GM20431 (cell line): ENCODE results near the gene AP2B1.

ENCODE experiments used
- in situ Hi-C: fragments of 300-500 bp; cut with MseI, MboI; formaldehyde crosslinking; loops from one replicate; pipeline ENCODE4 v1.15.0; 2020; ENCODE audit warnings: low sequenced_read_pairs; ENCODE audit not compliant: unreplicated experiment

The AP2B1 gene

DNA sequence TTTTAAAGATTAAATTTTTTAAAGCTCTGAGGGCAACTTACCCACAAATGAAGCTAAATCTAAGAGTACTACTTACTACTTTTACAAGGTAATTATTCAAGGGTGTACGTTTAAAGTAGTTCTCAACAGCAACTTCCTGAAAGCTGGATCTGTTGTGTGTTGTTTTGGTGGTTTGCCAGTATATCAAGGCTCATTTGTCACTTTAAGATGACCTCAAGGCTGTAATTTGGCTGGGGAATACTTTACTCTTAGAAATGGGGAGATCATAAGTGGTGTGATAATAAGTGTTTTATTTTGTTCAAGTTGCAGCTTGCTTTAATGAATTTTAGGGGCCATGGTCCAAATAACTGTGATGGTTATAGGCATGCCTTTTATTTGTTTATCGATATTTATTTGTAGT, 30.4 kb downstream of the AP2B1 start:
- in situ Hi-C loops: no loop called here

DNA sequence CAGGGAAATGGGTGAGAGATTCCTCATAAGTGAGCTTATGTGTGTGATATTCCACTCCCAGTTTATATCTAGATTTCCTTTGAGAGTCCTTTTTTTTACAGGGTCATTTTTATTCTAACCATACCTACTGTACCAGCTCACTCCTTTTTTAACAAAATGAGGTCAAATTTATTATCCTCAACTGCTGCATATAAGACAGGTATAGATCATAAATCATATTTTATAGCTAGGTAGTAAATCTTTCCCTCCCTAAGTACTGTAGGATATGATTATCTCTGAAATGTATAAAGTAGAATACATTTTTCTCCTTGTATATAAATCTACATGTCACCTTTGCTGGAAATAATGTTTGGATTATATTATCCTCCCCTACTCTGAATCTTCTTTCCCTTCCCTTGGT, 31.5 kb downstream of the AP2B1 start:
- in situ Hi-C loops: no loop called here

DNA sequence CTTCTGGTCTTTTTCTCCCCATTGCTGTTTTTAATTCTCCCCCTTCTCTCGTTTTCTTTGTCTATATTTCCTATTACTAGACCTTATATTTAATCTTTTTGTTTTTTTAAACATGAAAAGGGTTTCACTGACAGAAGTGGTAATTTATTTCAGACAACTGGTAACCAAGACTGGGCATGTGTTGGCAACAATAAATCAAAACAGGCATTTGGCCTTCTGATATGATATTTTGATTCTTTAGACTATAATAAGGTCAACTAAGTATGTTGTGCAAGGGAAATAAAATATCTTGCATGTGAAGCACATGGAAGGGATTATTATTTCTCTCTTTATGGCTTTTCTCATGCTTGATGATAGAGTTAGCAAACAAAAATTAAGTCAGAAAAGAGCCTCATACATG, 34.6 kb downstream of the AP2B1 start:
- in situ Hi-C loops: no loop called here

DNA sequence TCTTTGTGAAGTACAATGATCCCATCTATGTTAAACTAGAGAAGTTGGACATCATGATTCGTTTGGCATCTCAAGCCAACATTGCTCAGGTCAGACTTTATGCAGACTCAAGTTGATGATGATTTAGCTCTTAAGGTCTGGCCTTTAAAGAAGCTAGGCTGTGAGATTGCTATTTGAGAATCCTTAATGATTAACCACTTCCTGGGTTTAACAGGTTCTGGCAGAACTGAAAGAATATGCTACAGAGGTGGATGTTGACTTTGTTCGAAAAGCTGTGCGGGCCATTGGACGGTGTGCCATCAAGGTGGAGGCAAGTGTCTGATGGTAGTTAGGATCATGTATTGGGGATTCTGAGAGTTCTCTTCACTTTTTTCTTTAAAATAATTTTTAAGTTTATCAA, 40.3 kb downstream of the AP2B1 start:
- in situ Hi-C loops: no loop called here

DNA sequence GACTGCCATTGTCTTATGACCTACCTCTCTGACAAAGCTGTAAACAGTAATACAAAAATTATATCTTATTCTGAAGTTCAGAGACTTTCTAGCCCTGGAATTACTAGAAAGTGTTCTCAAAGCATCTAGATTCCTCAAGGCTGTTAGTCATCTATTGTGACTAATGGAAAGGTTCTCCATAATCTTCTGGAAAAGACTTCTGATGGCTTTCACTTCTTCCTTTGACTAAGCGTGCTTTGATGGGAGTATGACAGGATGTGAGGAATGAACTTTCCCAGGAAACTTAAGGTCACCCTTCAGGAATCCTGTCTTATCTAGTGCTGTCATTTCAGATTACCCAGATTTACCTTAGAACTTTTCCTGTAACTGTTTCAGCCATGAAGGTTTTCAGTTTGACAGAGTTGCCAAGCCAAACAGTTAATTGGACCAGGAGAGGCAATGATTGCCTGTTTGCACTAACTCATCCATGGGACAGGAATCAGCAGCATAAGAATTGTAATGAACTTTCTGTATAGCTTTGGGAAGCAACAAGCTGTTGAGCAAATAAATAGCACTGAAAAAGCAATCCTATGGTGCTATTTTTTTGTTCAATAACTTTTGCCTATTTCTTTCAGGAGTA, 43.5 kb downstream of the AP2B1 start:
- in situ Hi-C loops: no loop called here

DNA sequence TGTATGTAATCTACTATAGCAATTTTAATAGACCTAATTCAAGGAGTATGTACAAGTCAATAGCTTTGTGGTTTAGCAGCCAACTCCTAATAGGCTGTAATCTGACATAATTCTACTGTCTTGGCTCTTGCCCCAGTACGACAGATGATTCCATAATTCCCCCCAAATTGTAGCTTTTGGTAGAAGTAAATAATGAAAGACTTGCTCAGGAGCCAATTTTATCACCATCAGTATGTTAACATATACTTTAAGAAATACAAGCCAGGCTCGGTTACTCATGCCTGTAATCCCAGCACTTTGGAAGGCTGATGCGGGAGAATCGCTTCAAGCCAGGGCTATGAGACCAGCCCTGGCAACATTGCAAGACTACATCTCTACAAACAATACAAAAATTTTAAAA, 53.9 kb downstream of the AP2B1 start:
- in situ Hi-C loops: no loop called here

DNA sequence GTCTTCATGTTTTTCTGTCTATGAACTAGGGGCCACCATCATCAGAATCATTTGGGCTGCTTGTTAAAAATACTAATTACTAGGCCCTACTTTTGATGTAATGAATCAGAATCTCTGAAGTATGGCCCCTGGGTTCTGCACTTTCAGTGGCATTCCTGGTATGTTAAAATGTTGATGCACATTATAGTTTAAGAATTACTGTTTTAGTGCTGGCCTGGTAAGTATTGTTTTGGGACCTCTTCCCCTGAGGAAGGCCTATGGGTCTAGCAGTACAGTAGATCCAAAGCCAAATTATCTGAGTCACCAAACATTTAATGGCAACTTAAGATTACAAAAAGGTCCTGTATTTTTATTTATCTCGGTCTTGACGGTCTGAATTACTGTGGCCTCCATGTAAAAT, 58.8 kb downstream of the AP2B1 start:
- in situ Hi-C loops: no loop called here

DNA sequence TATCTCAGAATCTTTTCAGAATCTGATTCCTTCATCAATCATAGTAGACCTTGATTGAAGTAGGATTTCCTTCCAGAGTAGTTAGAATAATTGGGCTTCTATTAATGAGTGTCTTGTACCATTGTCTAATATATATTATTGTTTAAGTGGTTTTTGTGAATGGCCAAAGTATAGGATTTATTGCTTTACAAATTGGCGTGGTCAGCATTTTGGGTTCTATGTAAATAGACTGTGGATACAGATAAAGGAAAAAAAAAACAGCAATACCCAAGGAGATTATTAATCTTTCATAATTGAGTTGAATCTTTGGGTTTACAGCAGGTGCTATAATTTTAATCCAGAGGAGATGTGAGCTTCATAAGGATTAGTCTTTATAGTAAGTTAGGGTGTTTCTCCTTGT, 64.3 kb downstream of the AP2B1 start:
- in situ Hi-C loops: no loop called here

DNA sequence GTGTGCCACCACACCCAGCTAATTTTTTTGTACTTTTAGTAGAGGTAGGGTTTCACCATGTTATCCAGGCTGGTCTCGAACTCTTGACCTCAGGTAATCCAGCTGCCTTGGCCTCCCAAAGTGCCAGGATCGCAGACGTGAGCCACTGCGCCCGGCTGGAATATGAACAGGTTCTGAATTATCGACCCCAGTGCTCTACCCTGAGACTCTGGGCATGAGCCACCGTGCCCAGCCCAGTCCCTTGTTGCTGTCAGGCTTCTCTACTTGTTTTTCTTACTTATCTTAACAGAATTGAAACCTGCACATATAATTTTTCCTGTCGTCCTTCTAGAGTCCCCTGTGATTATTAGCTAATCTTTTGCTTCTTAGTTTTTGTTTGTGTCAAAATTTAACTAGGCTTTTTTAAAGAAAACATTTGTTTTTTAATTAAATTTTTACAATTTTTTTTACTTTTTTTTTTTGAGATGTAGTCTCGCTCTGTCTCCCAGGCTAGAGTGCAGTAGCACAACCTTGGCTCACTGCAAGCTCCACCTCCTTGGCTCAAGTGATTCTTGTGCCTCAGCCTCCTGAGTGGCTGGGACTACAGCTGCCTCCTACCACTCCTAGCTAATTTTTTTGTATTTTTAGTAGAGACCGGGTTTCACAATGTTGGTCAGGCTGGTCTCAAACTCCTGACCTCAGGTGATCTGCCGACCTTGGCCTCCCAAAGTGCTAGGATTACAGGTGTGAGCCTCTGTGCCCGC, 66.7 kb downstream of the AP2B1 start:
- in situ Hi-C loops: no loop called here

DNA sequence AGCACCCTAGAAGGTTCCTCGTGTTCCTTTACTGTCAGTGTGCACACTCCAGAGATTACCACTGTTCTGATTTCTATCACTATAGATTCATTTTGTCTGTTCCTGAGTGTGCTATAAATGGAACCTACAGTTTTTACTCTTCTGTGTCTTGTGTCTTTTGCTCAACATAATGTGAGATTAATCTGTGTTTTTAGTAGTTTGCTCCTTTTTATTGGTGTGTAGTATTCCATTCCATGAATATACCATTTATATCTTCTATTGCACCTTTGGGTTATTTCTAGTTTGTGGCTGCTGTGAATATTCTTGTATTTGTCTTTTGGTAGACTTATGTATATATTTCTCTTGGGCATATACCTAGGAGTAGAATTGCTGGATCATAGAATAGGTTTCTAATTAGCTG, 68.2 kb downstream of the AP2B1 start:
- in situ Hi-C loops: no loop called here

DNA sequence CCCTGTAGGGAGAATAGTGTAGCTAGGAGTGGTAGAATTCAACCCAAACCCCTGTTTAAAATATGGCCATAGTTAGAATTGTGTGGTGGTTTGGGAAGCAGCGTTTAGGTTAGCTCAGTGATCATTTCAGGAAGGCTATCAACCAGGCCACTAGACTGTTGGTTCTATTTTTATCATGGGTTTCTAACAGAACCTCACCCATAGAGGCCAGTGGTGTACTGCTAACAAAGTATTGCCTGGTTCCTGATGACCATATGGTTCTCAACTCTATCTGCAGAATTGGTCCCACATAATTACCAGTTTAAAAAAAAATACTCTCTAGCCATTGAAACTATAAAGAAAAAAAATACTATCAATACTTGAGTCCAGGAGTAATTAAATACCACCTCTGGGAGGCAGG, 73.8 kb downstream of the AP2B1 start:
- in situ Hi-C loops: no loop called here

DNA sequence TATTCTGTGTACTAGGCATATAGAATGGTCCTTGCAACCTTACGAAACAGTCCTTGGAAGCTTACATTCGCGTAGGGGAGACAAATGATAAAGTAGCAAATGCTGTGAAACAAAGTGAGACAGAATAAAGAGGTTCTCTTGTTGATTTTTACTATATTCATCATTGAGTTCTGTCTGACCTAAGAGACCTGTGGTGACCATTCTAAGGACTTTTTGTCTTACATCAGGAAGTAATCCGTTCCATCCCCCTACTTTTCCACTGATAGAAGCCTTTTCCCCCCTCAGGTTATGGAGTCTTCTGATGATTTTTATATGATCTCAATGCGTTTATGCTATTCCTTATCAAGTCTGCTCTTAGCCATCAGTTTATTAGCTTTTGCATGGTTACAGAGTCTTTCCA, 77.6 kb downstream of the AP2B1 start:
- in situ Hi-C loops: no loop called here

DNA sequence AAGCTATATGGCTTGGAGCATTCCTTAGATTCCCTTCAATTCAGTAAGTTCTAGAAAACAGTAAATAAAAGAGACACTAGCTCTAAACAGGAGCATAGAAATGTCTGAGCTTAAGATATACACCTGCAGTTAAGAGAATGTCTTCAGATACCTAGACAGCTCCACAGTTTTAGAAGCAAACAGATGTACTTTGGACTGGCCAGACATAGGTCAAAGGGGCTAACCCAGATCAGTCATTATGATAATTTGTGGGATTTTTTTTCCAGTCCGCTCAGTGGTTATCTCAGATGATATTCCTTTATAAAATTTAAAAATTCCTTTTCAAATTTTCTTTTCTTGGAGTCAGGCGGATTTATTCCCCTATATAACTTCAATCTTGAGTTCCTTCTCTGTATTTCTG, 78.5 kb downstream of the AP2B1 start:
- in situ Hi-C loops: no loop called here

DNA sequence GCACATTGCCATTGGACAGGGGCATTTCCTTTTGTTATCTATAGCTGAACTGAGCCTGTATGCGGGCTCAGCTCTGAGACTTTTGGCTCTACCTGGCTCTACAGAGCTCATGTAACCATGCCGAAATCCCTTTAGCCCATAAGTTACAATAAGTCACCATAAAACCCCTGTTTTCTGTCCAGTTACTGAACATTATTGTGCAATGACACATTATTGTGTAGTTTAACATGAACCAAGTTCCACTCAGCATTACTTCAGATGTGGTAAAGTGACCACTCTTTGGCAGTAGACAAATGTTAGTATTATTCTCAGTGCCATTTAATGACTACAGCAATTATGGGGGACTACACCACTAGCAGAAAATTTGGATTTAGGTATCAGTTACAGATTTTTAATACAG, 78.9 kb downstream of the AP2B1 start:
- in situ Hi-C loops: no loop called here

DNA sequence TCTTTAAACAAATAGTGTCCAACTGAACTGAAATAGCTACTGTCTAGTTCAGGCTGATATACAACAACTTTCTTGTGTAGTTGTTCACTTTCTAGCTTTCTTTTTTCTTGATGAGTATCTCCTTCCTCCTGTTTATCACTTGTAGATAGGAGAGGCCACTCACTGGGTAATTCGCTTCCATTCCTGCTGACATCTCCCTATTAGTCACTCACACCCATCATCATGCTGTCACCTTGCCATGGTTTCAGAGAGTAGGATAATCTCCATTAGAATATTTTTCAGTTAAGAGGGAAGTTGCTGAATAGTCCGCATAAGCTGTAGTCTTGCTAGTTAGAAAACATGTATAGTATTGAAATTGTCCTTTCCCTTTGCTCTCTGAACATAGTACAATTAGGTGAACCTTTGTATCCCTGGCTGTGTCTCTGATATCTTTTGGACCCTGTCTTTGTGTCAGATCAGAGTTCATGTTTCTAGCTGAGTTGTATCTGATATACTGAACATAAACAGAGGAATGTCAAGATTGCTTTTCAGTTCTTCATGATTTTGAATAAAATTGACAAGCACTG, 79.9 kb downstream of the AP2B1 start:
- in situ Hi-C loops: no loop called here

DNA sequence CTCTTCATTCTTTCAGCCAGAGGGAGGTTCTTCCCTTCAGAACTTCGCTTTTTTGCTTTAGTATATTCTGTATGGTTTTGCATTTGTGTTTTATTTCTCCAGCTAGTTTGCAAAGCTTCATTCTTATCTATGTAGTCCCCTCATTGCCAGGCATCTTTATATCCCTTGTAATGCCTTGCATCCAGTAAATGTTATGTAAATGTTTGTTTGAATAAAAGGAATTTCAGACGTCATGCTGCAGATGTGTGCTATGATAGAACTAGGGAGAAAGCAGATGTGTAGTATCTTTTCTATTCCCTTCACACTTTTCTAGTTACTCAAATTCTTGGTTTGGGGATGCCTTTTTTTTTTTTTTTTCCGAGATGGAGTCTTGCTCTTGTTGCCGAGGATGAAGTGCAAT, 81.7 kb downstream of the AP2B1 start:
- in situ Hi-C loops: no loop called here

DNA sequence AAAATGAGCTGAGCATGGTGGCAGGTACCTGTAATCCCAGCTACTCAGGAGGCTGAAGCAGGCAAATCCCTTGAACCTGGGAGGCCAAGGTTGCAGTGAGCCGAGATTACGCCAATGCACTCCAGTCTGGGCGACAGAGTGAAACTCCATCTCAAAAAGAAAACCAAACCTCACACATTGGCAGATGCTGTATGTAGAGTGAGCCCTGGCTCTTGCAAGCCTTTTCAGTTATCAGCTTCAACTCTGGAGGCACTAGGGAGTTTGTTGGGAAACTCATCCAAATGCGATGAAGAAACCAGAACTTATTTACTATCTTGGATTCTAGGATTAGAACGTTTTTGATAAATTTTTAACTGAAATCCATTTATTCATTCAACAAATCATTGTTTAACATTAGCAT, 87.4 kb downstream of the AP2B1 start:
- in situ Hi-C loops: no loop called here

DNA sequence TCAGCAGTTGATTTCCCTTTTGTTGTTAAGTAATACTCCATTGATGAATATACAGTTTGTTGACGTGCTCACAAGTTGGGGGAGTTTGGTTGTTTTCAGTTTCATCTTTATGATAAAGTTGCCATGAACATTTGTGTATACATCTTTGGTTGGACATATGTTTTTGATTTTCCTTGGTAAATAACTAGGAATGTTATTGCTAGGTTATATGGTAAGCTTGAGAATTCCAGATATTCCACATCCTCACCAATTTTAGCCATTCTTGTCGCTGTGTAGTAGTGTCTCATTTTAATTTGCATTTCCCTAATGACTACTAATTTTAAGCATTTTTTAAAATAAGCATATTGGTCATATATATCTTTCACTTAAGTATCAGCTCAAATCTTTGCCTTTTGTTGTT, 89.3 kb downstream of the AP2B1 start:
- in situ Hi-C loops: no loop called here

DNA sequence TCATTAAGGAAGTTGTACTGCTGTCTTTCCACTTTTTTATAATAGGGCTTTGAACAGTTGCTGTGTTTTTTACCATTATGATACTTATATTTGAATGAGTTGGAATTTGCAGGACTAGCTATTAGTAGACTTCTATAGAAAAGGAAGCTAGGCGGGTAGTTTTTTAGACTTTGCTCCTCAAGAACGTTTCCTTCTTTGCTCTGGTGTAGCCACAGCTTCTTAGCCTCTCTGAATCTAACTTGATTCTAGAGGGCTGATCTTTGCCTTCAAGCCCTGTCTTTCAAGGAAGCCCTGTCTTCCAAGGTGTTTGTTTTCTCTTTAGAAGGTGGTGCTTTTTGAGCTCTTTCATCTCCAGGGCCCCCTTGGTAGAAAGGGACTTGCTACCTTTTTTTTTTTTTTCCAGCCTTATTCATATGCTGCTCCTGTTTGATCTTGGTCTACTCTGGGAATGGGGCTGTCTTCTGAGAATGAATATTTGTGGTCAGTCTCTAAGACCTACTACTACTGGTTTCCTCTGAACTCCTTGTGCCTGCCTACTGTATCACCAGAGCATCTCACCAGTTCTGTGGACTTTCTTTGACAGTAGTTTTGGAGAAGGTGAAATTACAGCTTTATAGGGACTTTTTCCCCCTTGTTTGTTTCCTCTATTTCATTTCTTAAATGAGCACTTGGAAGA, 92.0 kb downstream of the AP2B1 start:
- in situ Hi-C loops: no loop called here

DNA sequence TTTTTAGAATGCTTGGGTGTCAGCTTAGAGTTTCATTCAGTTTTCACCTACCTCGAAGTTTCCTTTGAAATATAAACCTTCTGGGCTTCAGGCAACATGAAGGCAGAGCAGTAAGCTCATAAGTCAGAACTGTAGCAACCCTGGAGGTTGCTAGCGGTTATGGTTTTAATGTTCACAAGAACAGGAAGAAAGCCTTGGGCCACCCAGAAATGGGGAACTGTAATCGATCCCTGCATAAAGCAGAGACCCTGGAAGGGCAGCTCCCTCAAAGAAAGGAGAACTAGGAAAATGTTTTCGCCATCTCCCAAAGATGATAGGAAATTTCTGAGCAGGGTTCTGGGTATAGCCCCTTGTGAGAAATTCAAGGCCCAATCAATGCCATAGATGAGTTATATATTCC, 96.5 kb downstream of the AP2B1 start:
- in situ Hi-C loops: no loop called here

DNA sequence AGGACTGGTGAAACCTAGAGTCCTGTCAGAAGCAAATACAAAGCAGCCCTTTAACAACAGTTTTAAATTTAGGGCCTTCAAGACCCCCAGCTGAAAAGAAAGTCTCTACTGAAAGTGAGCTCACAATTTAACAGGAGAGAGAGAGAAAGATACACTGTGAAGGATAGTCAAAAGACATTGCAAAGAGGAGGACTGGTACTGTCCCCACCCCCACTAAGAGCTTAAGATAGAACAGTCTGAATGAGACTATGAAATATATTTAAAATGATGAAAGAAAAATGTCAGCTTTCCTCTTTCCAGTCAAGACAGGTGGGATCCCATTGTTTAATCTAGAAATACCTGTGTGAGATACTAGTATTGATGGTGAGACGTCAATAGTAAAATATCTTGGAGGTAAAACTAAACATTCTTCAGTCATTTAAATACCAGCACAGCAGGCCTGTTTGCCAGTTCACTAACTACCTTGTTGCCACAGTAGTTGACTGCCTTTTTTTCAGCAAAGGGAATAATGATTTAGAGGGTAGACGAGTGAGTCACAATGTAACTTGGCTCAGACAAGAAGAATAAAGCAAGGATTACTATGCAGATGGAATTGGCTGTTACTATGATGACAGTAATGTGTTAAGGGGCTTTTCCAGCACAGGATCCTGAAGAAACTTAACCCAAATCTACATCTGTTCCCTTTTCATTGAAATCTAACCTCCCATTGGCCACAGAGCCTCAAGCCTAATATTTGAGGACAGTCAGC, 97.1 kb downstream of the AP2B1 start:
- in situ Hi-C loops: no loop called here
